Astrocyte of the cerebellum (primary cell): ENCODE results near the gene SH2D3C.

Experiments
- DNase-seq: peaks from one replicate; pipeline ENCODE4 v3.0.0-alpha.2; 2011; ENCODE audit warnings: low read depth
- H3K4me3 ChIP-seq: 2 replicates; pipeline ENCODE4 v1.5.1; 2011; ENCODE audit warnings: mild to moderate bottlenecking, low read depth, low read length, moderate library complexity
- CTCF ChIP-seq: IDR thresholded peaks from 2 replicates; pipeline ENCODE4 v1.5.1; 2012; ENCODE audit warnings: low read length, low read depth, moderate library complexity, mild to moderate bottlenecking; ENCODE audit errors: missing control alignments
- in situ Hi-C: cut with HindIII; loops from 2 replicates; pipeline ENCODE4 v1.10.0; 2017; ENCODE audit warnings: low sequenced_read_pairs

The SH2D3C gene

GRCh38 chr9:127726871-127727270 is 51.6 kb downstream of the SH2D3C start:
- no peak for DNase-seq
- in situ Hi-C loops, result no loop called here
- no peak overlapping the region for H3K4me3 ChIP-seq
- TF ChIP-seq CTCF, result no peak

GRCh38 chr9:127724012-127724411 is 54.5 kb downstream of the SH2D3C start:
- in situ Hi-C loops, result no loop called here
- TF ChIP-seq CTCF, result no peak
- DNase-seq, result no peak
- no peak overlapping the region for H3K4me3 ChIP-seq

GRCh38 chr9:127723444-127723843 is 55.0 kb downstream of the SH2D3C start:
- TF ChIP-seq CTCF, result peak; percentile 25
- in situ Hi-C loops, result no loop called here
- no peak overlapping the region for H3K4me3 ChIP-seq
- DNase-seq, result peak; percentile 76

- in situ Hi-C loops, result no loop called here
- no peak for TF ChIP-seq CTCF
- no peak for DNase-seq
- H3K4me3 ChIP-seq, result no peak overlapping the region
Measured at GRCh38 chr9:127723013-127723412, 55.5 kb downstream of the SH2D3C start.

- DNase-seq, result no peak
- in situ Hi-C loops, result no loop called here
- TF ChIP-seq CTCF, result no peak
- H3K4me3 ChIP-seq, result no peak overlapping the region
Measured at GRCh38 chr9:127722055-127722745, 56.3 kb downstream of the SH2D3C start.

GRCh38 chr9:127721391-127721821 is 57.1 kb downstream of the SH2D3C start:
- TF ChIP-seq CTCF, result no peak
- in situ Hi-C loops, result no loop called here
- H3K4me3 ChIP-seq, result no peak overlapping the region
- no peak for DNase-seq
